ENCODE data around the gene PLXNA1. TPM values are rescaled to one million over a fixed set of nuclear protein-coding genes. Genes with fewer than 3 reads are reported as not detected.

PLXNA1 gene
- total and polyA plus RNA-seq, 9 of the 15 experiments (the other 6 are each of a cell fraction or from before 2014, with no cell fraction given), result 0.23 to 59.9 (median 16.8) TPM

DNA sequence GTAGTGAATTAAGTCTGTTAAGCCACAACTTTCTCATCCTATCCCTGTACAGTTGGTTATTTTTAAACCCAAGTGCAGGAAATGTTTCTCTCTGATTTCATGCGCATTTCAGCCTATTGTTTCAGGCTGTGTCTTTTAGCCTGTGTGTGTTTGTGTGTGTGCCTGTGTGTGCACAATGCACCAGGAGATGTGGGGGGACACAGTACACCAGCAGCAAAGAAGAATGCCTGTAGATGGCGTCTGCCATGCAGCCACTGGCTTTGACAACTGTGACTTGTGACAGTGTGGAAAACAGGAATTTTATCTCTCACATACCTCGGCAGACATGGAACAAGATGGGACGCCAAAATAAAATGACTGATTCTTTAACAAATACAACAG, 43.6 kb upstream of the PLXNA1 start (continued):
- TF ChIP-seq KAT8 (IDR thresholded peaks at IDR 0.05; ENCODE audit: low read depth) (no peak), THAP7 (CRISPR knock-in tag; IDR thresholded peaks at IDR 0.05) (no peak), RNF2 (IDR thresholded peaks at IDR 0.05) (no peak), ZNF639 (CRISPR knock-in tag; conservative IDR thresholded peaks at IDR 0.05 in 1 of 2, IDR thresholded peaks at IDR 0.05 in 1 of 2) (no peak)

DNA sequence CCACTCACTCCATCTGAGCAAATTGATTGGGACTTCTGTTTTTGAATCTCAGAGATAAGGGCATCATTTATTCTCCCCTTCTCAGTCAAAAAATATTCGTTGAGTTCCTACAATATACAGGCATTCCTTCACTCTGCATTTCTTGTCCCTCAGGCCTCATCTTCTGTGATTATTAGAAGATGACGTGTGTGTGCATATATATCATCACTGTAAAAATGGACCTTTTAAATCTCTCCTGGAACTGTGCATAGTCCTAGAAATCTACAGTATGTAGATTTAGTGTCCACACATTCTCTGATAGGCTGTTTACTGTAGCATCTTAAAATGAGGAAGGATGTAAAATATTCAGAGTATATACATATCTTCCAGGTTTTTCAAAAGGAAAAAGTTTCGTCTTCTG, 43.2 kb upstream of the PLXNA1 start:
- no peak for DNase-seq (ENCODE audit: extremely low read depth in 1 of 4, low spot score in 3 of 4)
- Histone ChIP-seq H3K4me2 (ENCODE audit: insufficient read depth, low read length) (no peak overlapping the region), H4K20me1 (replicated peaks; ENCODE audit: control insufficient read depth, insufficient read depth, low read length) (no peaks in the 10 kb centered on the region), H3K36me3 (ENCODE audit: control insufficient read depth, insufficient read depth, low read length) (no peaks in the 10 kb centered on the region), H3K27ac (ENCODE audit: extremely low read depth, low read depth, low read length) (no peak overlapping the region), H2AFZ (ENCODE audit: low read depth, low read length) (no peak overlapping the region), H3K9ac (ENCODE audit: insufficient read depth in 1 of 2, low read depth in 2 of 2, low read length in 2 of 2) (no peak overlapping the region), H3K4me1 (replicated peaks in 1 of 2; ENCODE audit: control insufficient read depth in 2 of 2, insufficient read depth in 2 of 2, low read length in 2 of 2) (peaks cover 3 to 10% of the 10 kb centered on the region in 2 experiments; a peak in 4 of 5 replicates), H3K79me2 (ENCODE audit: control insufficient read depth, insufficient read depth, low read length) (no peaks in the 10 kb centered on the region), H3K27me3 (ENCODE audit: control insufficient read depth in 2 of 2, insufficient read depth in 2 of 2, low read length in 2 of 2) (no peaks in the 10 kb centered on the region), H3K9me1 (ENCODE audit: control insufficient read depth, insufficient read depth, low read length) (no peaks in the 10 kb centered on the region), H3K4me3 (no peak overlapping the region), H3K9me3 (replicated peaks; ENCODE audit: control insufficient read depth, insufficient read depth, low read depth, low read length) (no peaks in the 10 kb centered on the region)
- ATAC-seq, result no peak
- CTCF ChIA-PET (ENCODE audit: low intra/inter-chr PET ratio), result no interaction called here
- POLR2A ChIA-PET, result interaction anchor here (1.2 kb wide), 1 partner anchor 13 kb away, joined by 4 read pairs; no protein-coding TSS in a partner anchor
- in situ Hi-C loops (cut with MboI), result no loop called here
- no peak for FAIRE-seq
- no TSS peak for BruUV-seq (replicated peaks)
- TF ChIP-seq PML (IDR thresholded peaks at IDR 0.05; ENCODE audit: low read length) (no peak), TAF15 (IDR thresholded peaks at IDR 0.05; ENCODE audit: low read depth, low read length) (no peak), SP1 (CRISPR knock-in tag; IDR thresholded peaks at IDR 0.05) (no peak), KAT8 (IDR thresholded peaks at IDR 0.05; ENCODE audit: low read depth) (no peak), KLF16 (IDR thresholded peaks at IDR 0.05) (no peak), ESRRA (IDR thresholded peaks at IDR 0.05; ENCODE audit: borderline replicate concordance, low read depth) (no peak)
- TF ChIP-seq, protein P1, sequence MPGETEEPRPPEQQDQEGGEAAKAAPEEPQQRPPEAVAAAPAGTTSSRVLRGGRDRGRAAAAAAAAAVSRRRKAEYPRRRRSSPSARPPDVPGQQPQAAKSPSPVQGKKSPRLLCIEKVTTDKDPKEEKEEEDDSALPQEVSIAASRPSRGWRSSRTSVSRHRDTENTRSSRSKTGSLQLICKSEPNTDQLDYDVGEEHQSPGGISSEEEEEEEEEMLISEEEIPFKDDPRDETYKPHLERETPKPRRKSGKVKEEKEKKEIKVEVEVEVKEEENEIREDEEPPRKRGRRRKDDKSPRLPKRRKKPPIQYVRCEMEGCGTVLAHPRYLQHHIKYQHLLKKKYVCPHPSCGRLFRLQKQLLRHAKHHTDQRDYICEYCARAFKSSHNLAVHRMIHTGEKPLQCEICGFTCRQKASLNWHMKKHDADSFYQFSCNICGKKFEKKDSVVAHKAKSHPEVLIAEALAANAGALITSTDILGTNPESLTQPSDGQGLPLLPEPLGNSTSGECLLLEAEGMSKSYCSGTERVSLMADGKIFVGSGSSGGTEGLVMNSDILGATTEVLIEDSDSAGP (CRISPR knock-in tag; IDR thresholded peaks at IDR 0.05), result no peak
- intact Hi-C loops (cut with micrococcal nuclease), result no loop called here
- 42% methylated on average over 3 of the region's 3 CpGs for WGBS (ENCODE audit: insufficient coverage, low coverage, missing lambda C conversion rate)

All from K562 (cell line).